NCI-H524 treated with DMSO at 0.1 percent for 48 hours (cell line): ENCODE measurements around the gene ARMCX1.
"Not testable (repeated sequence)": the region's sequence is repeated elsewhere in the genome, so short reads cannot be mapped to it uniquely, and the experiment has no call there.

Experiments used
- DNase-seq: peaks from one replicate; lab custom pipeline; 2025; lab: John Stamatoyannopoulos, UW

The ARMCX1 gene

GRCh38 chrX:101550362-101550750, at the start of gene ARMCX1:
Gene ARMCX1 (plus strand): TSS chrX:101550547. CDS start chrX:101552931, 2,384 bp downstream.
- no peak for DNase-seq

DNA sequence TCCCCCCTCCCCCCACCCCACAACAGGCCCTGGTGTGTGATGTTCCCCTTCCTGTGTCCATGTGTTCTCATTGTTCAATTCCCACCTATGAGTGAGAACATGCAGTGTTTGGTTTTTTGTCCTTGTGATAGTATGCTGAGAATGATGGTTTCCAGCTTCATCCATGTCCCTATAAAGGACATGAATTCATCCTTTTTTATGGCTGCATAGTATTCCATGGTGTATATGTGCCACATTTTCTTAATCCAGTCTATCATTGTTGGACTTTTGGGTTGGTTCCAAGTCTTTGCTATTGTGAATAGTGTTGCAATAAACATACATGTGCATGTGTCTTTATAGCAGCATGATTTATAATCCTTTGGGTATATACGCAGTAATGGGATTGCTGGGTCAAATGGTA, 47.4 kb upstream of the ARMCX1 start:
- not testable (repeated sequence) for DNase-seq

GRCh38 chrX:101507372-101507771, 43.0 kb upstream of the ARMCX1 start:
- no peak for DNase-seq

- no peak for DNase-seq
These were observed 42.4 kb upstream of the ARMCX1 start for GRCh38 chrX:101507986-101508385.

DNA sequence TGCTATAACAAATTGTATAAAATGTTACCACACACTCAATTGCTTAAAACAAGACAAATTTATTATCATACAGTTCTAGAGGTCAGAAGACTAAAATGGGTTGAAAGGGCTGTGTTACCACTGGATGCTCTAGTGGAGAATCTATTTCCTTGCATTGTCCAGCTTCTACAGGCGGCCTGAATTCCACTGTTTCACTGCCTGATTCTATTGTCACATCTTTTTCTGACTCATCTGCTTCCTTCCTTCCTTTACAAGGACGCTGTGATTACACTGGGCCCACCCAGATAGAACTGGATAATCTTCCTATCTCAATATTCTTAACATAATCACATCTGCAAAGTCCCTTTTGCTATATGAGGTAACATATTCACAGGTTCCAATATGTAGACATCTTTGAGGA, 19.4 kb upstream of the ARMCX1 start:
- DNase-seq = no peak

GRCh38 chrX:101539116-101539515, 11.2 kb upstream of the ARMCX1 start:
- DNase-seq = no peak

DNA sequence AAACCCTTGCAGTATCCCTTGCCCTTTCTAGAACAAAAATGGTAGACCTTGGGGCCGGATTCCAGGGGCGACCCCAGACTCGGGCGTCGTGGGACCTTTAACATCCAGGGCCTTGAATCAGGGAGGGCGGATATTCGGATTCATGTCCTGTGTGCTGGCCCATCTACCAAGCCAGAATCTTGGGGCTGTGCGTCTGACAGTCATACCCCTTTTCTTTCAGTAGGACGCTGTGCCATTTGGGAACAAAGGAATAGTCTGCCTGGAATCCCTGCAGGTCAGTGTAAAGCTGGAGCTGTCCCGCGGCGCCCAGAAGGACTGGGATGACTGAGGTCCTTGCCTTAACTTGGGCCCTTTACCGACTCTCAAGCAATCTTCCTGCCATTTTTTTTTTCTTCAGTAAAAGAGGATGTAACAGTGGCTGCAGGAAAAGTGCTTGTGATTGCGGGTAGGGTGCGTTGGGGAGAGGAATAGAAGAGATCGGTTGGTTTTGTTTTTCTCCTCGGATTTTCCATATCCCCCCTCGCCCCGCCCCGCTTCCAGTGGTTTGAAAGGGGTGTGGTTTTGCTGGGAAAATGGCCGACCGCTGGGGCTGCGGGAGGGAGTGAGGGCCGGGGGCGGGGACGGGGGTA, 518 bp downstream of the ARMCX1 start:
- no peak for DNase-seq

GRCh38 chrX:101551380-101551767, 1.0 kb downstream of the ARMCX1 start:
- no peak for DNase-seq

- DNase-seq = no peak
These were observed 2.4 kb downstream of the ARMCX1 start for GRCh38 chrX:101552714-101553113.

DNA sequence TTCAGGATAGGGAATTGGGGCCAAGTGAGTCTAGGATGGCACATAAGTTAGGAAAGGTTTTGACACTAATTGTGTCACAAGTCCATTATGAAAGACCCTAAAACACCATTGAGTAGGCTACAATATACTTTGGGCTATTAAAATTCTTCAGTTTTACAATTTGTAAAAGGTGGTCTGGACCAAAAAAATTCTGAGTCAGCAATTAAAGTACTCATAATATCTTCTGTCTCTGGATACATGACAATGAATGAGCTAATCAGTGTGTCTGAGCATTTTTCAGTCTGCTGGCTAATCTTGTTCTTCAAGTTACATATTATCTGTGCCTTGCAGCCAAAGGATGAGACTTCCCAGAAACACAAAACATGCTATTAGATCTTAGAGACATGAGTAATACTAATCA, 14.3 kb downstream of the ARMCX1 start:
- DNase-seq = no peak

GRCh38 chrX:101595739-101596419, 45.5 kb downstream of the ARMCX1 start:
- peak; percentile 67 for DNase-seq

- DNase-seq = not testable (repeated sequence)
These were observed 49.2 kb downstream of the ARMCX1 start for GRCh38 chrX:101599592-101599991.

DNA sequence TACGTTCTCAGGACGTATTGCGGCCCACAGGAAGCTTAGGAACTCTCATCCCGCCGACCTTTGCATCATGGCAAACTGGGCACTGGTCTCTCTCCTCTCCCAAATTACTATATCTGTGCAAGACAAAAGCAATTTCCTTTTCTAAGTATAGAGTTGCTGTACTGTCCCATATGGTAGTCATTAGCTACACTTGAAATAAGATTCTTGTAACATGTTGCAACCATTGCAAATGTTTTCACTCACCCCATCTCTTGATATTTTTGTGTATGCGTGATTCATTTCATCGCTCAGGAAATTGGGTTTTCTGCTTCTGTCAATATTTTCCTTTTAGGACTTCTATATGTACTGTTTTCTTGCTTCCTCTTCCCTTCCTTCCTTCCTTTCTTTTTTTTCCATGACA, 51.7 kb downstream of the ARMCX1 start:
- DNase-seq = no peak
